GM23338 (cell line): ENCODE measurements around the gene MYORG. TPM values are rescaled to one million over a fixed set of nuclear protein-coding genes. Genes with fewer than 3 reads are reported as not detected.

Experiments used
- ATAC-seq: fragments of 200-7000 bp; cut with Tn5 transposase; 3 replicates; pipeline ENCODE4 v1.9.1; 2020
- DNase-seq: peaks from one replicate; pipeline ENCODE4 v3.0.0-alpha.2; 2015; ENCODE audit warnings: low spot score
- H2AFZ ChIP-seq: fragments of 200-600 bp; sonication (generic); 2 replicates; pipeline ENCODE4 v1.8.0; 2016; ENCODE audit warnings: antibody characterized with exemption, mild to moderate bottlenecking, moderate library complexity
- H3F3A ChIP-seq: fragments of 200-600 bp; sonication (generic); replicated peaks from 2 replicates; pipeline ENCODE4 v1.8.0; 2017; ENCODE audit warnings: antibody characterized with exemption, mixed run types, low read depth
- H3K27ac ChIP-seq: fragments of 200-600 bp; sonication (generic); 2 replicates; pipeline ENCODE4 v1.6.1; 2016; ENCODE audit warnings: low read depth
- H3K27me3 ChIP-seq: fragments of 200-600 bp; sonication (generic); 2 replicates; pipeline ENCODE4 v1.8.0; 2016; ENCODE audit warnings: mild to moderate bottlenecking, mixed run types, moderate library complexity; ENCODE audit not compliant: insufficient read depth
- H3K36me3 ChIP-seq: fragments of 200-600 bp; sonication (generic); 2 replicates; pipeline ENCODE4 v1.8.0; 2016; ENCODE audit warnings: mild to moderate bottlenecking; ENCODE audit not compliant: insufficient read depth
- H3K4me1 ChIP-seq: fragments of 200-600 bp; sonication (generic); 2 replicates; pipeline ENCODE4 v1.8.0; 2016; ENCODE audit warnings: mild to moderate bottlenecking, moderate library complexity; ENCODE audit not compliant: insufficient read depth
- H3K4me2 ChIP-seq: fragments of 200-600 bp; sonication (generic); 2 replicates; pipeline ENCODE4 v1.7.1; 2017; ENCODE audit warnings: mixed run types
- H3K4me3 ChIP-seq: fragments of 200-600 bp; sonication (generic); 2 replicates; pipeline ENCODE4 v1.6.1; 2016; ENCODE audit warnings: mixed run types
- H3K79me2 ChIP-seq: fragments of 200-600 bp; sonication (generic); replicated peaks from 2 replicates; pipeline ENCODE4 v1.8.0; 2017; ENCODE audit warnings: mild to moderate bottlenecking; ENCODE audit not compliant: insufficient read depth
- H3K9me2 ChIP-seq: fragments of 200-600 bp; sonication (generic); 2 replicates; pipeline ENCODE4 v1.8.0; 2017; ENCODE audit not compliant: insufficient read depth
- H4K20me1 ChIP-seq: fragments of 200-600 bp; sonication (generic); replicated peaks from 2 replicates; pipeline ENCODE4 v1.8.0; 2017; ENCODE audit warnings: mild to moderate bottlenecking; ENCODE audit not compliant: insufficient read depth
- H3K27ac Mint-ChIP-seq: 2 replicates; pipeline ENCODE4 v1.8.0; 2020; ENCODE audit warnings: inconsistent platforms, mild to moderate bottlenecking, moderate library complexity, mixed read lengths
- H3K27me3 Mint-ChIP-seq: 3 replicates; pipeline ENCODE4 v1.8.0; 2022; ENCODE audit warnings: low read depth, mild to moderate bottlenecking, moderate library complexity, mixed read lengths, inconsistent platforms; ENCODE audit not compliant: insufficient read depth, poor library complexity
- H3K36me3 Mint-ChIP-seq: 3 replicates; pipeline ENCODE4 v1.8.0; 2021; ENCODE audit warnings: low read depth, mild to moderate bottlenecking, inconsistent platforms, moderate library complexity, mixed read lengths
- H3K4me1 Mint-ChIP-seq: 3 replicates; pipeline ENCODE4 v1.8.0; 2020; ENCODE audit warnings: mild to moderate bottlenecking, inconsistent platforms, mixed read lengths
- H3K4me3 Mint-ChIP-seq: 3 replicates; pipeline ENCODE4 v1.8.0; 2021; ENCODE audit warnings: moderate library complexity, mild to moderate bottlenecking, inconsistent platforms, mixed read lengths
- H3K9me3 Mint-ChIP-seq: 3 replicates; pipeline ENCODE4 v1.8.0; 2020; ENCODE audit warnings: moderate library complexity, mild to moderate bottlenecking, inconsistent platforms, mixed read lengths
- CREB1 ChIP-seq: fragments of 250-450 bp; sonication (Bioruptor Pico); IDR thresholded peaks from 2 replicates; pipeline ENCODE4 v1.5.0; 2020; ENCODE audit warnings: low read depth, mild to moderate bottlenecking, moderate library complexity
- EZH2 ChIP-seq: fragments of 200-600 bp; sonication (generic); IDR thresholded peaks from one replicate; pipeline ENCODE4 v1.8.0; 2017; ENCODE audit warnings: antibody characterized with exemption, mild to moderate bottlenecking, low read depth; ENCODE audit not compliant: unreplicated experiment
- EZH2phosphoT487 ChIP-seq: fragments of 200-600 bp; sonication (generic); IDR thresholded peaks from one replicate; pipeline ENCODE4 v1.8.1; 2018; ENCODE audit warnings: antibody characterized with exemption; ENCODE audit not compliant: unreplicated experiment
- JUNB ChIP-seq: IDR thresholded peaks from one replicate; pipeline ENCODE4 v1.6.1; 2016; ENCODE audit warnings: antibody characterized with exemption; ENCODE audit not compliant: unreplicated experiment
- NANOG ChIP-seq: IDR thresholded peaks from 2 replicates; pipeline ENCODE4 v1.6.1; 2016; ENCODE audit warnings: antibody characterized with exemption, borderline replicate concordance
- POLR2AphosphoS5 ChIP-seq: IDR thresholded peaks from 2 replicates; pipeline ENCODE4 v1.6.1; 2016; ENCODE audit warnings: antibody characterized with exemption, low read depth
- STAT1 ChIP-seq: IDR thresholded peaks from one replicate; pipeline ENCODE4 v1.6.1; 2016; ENCODE audit warnings: antibody characterized with exemption; ENCODE audit not compliant: unreplicated experiment
- ZNF114 ChIP-seq: fragments of 250-450 bp; sonication (Bioruptor Pico); IDR thresholded peaks from 2 replicates; pipeline ENCODE4 v1.5.0; 2020; ENCODE audit warnings: mild to moderate bottlenecking, moderate library complexity
- ZNF331 ChIP-seq: fragments of 250-450 bp; sonication (Bioruptor Pico); IDR thresholded peaks from 2 replicates; pipeline ENCODE4 v1.5.0; 2020; ENCODE audit warnings: low read depth, mild to moderate bottlenecking, moderate library complexity
- polyA plus RNA-seq: library from polyadenylated mRNA; unstranded; fragments of >200 nt; fragmentation: Nextera tagmentation; extraction: Ambion mirVana; gene quantifications from 2 replicates; pipeline ENCODE4 v1.2.1, GENCODE V29; 2016
- total RNA-seq: library from RNA; depleted of rRNA; stranded (reverse); fragments of >200 nt; shearing (Covaris generic); gene quantifications from 2 replicates; pipeline ENCODE4 v1.2.3, GENCODE V29; 2014
- TF ChIP-seq, protein P1 (sequence below): fragments of 250-450 bp; sonication (Bioruptor Pico); IDR thresholded peaks from 2 replicates; pipeline ENCODE4 v1.5.0; 2020; ENCODE audit warnings: mild to moderate bottlenecking, moderate library complexity
- TF ChIP-seq, protein P2 (sequence below): IDR thresholded peaks from one replicate; pipeline ENCODE4 v1.6.1; 2018; ENCODE audit warnings: antibody characterized with exemption; ENCODE audit not compliant: unreplicated experiment
- TF ChIP-seq, protein P3 (sequence below), 2 experiments: fragments of 200-600 bp in 1 of 2; sonication (generic) in 1 of 2; conservative IDR thresholded peaks; 2 replicates each; pipeline versions ENCODE4 v1.5.1 to v1.6.1; 2016 to 2017; ENCODE audit warnings: antibody characterized with exemption in 2 of 2, low read depth in 2 of 2, mild to moderate bottlenecking in 2 of 2, moderate library complexity in 1 of 2
- TF ChIP-seq, protein P4 (sequence below): IDR thresholded peaks from 2 replicates; pipeline ENCODE4 v1.6.1; 2016; ENCODE audit warnings: antibody characterized with exemption

Gene MYORG
- total and polyA plus RNA-seq, 2 experiments from 2014 or later = 1.5 to 7.3 TPM

DNA sequence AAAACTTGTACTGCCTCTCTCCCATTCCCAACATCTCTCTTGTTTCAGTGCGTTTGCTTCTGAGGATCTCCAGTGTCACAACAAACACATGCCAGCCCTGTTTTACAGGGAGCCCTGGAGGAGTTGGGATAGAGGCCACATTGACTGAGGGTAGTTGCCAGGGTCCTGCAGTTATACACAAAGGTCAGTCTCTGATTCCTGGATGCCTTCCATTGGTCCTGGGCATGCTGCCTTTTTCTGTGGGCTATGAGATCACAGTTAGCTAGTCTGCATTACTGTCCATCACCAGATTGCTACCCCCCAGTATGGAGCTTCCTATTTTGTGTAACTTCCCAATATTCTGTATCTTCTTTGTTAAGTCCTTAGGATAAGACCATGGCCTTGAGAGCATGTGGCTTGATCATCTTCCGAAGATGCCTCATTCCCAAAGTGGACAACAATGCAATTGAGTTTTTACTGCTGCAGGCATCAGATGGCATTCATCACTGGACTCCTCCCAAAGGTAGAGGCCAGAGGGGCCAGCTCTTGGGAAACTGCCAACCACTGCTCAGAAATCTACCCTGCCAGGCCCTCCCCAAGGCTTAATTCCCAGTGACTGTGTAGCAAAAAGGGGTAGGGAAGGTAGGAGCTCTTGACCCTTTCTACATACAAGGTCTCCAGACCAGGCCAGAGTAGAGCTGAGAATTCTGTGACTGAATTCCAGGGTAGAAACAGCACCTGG is 37.9 kb downstream of the MYORG start:
- no peaks in the 10 kb centered on the region for H3F3A ChIP-seq
- H2AFZ ChIP-seq = no peak overlapping the region
- H3K27me3 ChIP-seq = no peaks in the 10 kb centered on the region
- H3K4me1 ChIP-seq = peaks cover 15% of the 10 kb centered on the region
- H3K27ac ChIP-seq = no peak overlapping the region
- no peaks in the 10 kb centered on the region for H3K36me3 ChIP-seq
- H3K9me2 ChIP-seq = no peaks in the 10 kb centered on the region
- Mint-ChIP-seq H3K4me1 (peaks cover 18% of the 10 kb centered on the region), H3K9me3 (no peaks in the 10 kb centered on the region), H3K27ac (no peak overlapping the region), H3K27me3 (peaks cover under 1% of the 10 kb centered on the region), H3K36me3 (peaks cover 21% of the 10 kb centered on the region; the same call in 2 of the 3 replicates), H3K4me3 (no peak overlapping the region)
- TF ChIP-seq JUNB (no peak), CREB1 (CRISPR knock-in tag) (no peak), EZH2 (no peak), STAT1 (no peak), POLR2AphosphoS5 (no peak), NANOG (no peak), ZNF331 (CRISPR knock-in tag) (no peak), EZH2phosphoT487 (no peak), ZNF114 (CRISPR knock-in tag) (no peak)
- TF ChIP-seq, protein P1, sequence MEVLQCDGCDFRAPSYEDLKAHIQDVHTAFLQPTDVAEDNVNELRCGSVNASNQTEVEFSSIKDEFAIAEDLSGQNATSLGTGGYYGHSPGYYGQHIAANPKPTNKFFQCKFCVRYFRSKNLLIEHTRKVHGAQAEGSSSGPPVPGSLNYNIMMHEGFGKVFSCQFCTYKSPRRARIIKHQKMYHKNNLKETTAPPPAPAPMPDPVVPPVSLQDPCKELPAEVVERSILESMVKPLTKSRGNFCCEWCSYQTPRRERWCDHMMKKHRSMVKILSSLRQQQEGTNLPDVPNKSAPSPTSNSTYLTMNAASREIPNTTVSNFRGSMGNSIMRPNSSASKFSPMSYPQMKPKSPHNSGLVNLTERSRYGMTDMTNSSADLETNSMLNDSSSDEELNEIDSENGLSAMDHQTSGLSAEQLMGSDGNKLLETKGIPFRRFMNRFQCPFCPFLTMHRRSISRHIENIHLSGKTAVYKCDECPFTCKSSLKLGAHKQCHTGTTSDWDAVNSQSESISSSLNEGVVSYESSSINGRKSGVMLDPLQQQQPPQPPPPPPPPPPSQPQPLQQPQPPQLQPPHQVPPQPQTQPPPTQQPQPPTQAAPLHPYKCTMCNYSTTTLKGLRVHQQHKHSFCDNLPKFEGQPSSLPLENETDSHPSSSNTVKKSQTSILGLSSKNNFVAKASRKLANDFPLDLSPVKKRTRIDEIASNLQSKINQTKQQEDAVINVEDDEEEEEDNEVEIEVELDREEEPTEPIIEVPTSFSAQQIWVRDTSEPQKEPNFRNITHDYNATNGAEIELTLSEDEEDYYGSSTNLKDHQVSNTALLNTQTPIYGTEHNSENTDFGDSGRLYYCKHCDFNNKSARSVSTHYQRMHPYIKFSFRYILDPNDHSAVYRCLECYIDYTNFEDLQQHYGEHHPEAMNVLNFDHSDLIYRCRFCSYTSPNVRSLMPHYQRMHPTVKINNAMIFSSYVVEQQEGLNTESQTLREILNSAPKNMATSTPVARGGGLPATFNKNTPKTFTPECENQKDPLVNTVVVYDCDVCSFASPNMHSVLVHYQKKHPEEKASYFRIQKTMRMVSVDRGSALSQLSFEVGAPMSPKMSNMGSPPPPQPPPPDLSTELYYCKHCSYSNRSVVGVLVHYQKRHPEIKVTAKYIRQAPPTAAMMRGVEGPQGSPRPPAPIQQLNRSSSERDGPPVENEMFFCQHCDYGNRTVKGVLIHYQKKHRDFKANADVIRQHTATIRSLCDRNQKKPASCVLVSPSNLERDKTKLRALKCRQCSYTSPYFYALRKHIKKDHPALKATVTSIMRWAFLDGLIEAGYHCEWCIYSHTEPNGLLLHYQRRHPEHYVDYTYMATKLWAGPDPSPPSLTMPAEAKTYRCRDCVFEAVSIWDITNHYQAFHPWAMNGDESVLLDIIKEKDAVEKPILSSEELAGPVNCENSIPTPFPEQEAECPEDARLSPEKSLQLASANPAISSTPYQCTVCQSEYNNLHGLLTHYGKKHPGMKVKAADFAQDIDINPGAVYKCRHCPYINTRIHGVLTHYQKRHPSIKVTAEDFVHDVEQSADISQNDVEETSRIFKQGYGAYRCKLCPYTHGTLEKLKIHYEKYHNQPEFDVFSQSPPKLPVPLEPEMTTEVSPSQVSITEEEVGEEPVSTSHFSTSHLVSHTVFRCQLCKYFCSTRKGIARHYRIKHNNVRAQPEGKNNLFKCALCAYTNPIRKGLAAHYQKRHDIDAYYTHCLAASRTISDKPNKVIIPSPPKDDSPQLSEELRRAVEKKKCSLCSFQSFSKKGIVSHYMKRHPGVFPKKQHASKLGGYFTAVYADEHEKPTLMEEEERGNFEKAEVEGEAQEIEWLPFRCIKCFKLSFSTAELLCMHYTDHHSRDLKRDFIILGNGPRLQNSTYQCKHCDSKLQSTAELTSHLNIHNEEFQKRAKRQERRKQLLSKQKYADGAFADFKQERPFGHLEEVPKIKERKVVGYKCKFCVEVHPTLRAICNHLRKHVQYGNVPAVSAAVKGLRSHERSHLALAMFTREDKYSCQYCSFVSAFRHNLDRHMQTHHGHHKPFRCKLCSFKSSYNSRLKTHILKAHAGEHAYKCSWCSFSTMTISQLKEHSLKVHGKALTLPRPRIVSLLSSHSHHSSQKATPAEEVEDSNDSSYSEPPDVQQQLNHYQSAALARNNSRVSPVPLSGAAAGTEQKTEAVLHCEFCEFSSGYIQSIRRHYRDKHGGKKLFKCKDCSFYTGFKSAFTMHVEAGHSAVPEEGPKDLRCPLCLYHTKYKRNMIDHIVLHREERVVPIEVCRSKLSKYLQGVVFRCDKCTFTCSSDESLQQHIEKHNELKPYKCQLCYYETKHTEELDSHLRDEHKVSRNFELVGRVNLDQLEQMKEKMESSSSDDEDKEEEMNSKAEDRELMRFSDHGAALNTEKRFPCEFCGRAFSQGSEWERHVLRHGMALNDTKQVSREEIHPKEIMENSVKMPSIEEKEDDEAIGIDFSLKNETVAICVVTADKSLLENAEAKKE (CRISPR knock-in tag) = no peak
- TF ChIP-seq, protein P2, sequence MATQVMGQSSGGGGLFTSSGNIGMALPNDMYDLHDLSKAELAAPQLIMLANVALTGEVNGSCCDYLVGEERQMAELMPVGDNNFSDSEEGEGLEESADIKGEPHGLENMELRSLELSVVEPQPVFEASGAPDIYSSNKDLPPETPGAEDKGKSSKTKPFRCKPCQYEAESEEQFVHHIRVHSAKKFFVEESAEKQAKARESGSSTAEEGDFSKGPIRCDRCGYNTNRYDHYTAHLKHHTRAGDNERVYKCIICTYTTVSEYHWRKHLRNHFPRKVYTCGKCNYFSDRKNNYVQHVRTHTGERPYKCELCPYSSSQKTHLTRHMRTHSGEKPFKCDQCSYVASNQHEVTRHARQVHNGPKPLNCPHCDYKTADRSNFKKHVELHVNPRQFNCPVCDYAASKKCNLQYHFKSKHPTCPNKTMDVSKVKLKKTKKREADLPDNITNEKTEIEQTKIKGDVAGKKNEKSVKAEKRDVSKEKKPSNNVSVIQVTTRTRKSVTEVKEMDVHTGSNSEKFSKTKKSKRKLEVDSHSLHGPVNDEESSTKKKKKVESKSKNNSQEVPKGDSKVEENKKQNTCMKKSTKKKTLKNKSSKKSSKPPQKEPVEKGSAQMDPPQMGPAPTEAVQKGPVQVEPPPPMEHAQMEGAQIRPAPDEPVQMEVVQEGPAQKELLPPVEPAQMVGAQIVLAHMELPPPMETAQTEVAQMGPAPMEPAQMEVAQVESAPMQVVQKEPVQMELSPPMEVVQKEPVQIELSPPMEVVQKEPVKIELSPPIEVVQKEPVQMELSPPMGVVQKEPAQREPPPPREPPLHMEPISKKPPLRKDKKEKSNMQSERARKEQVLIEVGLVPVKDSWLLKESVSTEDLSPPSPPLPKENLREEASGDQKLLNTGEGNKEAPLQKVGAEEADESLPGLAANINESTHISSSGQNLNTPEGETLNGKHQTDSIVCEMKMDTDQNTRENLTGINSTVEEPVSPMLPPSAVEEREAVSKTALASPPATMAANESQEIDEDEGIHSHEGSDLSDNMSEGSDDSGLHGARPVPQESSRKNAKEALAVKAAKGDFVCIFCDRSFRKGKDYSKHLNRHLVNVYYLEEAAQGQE = no peak
- TF ChIP-seq, protein P3, sequence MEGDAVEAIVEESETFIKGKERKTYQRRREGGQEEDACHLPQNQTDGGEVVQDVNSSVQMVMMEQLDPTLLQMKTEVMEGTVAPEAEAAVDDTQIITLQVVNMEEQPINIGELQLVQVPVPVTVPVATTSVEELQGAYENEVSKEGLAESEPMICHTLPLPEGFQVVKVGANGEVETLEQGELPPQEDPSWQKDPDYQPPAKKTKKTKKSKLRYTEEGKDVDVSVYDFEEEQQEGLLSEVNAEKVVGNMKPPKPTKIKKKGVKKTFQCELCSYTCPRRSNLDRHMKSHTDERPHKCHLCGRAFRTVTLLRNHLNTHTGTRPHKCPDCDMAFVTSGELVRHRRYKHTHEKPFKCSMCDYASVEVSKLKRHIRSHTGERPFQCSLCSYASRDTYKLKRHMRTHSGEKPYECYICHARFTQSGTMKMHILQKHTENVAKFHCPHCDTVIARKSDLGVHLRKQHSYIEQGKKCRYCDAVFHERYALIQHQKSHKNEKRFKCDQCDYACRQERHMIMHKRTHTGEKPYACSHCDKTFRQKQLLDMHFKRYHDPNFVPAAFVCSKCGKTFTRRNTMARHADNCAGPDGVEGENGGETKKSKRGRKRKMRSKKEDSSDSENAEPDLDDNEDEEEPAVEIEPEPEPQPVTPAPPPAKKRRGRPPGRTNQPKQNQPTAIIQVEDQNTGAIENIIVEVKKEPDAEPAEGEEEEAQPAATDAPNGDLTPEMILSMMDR (conservative IDR thresholded peaks at IDR 0.05; ENCODE audit: low read depth in 2 of 2) = no peak
- TF ChIP-seq, protein P4, sequence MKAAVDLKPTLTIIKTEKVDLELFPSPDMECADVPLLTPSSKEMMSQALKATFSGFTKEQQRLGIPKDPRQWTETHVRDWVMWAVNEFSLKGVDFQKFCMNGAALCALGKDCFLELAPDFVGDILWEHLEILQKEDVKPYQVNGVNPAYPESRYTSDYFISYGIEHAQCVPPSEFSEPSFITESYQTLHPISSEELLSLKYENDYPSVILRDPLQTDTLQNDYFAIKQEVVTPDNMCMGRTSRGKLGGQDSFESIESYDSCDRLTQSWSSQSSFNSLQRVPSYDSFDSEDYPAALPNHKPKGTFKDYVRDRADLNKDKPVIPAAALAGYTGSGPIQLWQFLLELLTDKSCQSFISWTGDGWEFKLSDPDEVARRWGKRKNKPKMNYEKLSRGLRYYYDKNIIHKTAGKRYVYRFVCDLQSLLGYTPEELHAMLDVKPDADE = no peak
- 0 out of 2 replicates have a peak, but pooled peaks cover 5% of the 10 kb centered on the region for H3K79me2 ChIP-seq
- no peak for DNase-seq
- H4K20me1 ChIP-seq = no peaks in the 10 kb centered on the region
- no peak overlapping the region for H3K4me3 ChIP-seq
- H3K4me2 ChIP-seq = no peak overlapping the region
- ATAC-seq = no peak
